ENCODE measurements around the gene ANGEL2.

The ANGEL2 gene

GRCh38 chr1:213003256-213003655, 12.4 kb downstream of the ANGEL2 start:
- TF ChIP-seq CTCF (IDR thresholded peaks at IDR 0.05) = no peak

DNA sequence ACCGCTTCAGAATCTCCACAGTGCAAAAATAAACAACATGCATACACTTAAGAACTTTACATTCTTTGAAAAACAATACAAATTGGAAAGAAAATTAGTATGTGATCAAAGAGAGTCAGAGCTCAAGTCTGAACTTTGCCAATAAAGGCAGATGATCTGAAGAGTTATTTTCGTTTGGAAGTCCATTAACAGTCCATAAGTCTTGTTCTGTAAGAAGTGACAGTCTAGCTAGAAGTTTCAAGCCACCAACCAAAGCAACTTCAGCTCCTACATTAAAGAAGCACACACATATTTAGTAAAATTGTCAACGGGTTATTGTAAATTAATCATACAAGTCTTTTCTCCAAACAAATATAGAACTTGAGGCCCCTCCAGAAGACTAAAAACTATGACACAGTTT, 20.7 kb downstream of the ANGEL2 start:
- TF ChIP-seq CTCF (IDR thresholded peaks at IDR 0.05) = no peak

DNA sequence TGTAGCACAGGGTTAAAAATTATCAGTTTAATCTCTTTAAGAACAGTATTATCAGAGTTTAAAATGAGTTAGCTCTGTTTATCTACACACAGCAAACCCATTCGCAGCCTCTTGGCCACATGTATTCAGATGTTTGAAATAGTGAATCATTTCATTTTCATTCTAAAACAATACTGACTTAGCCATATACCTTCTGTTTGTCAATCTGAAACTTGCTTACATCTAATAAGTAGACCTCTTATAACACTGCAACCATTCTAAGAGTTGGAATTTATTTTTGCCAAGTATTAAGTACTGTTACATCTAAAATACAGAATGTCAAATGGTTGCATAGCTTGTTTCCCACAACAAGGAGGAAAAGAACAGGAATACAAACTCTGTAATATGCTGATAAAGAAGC, 25.4 kb downstream of the ANGEL2 start:
- no peak for TF ChIP-seq CTCF (IDR thresholded peaks at IDR 0.05)

DNA sequence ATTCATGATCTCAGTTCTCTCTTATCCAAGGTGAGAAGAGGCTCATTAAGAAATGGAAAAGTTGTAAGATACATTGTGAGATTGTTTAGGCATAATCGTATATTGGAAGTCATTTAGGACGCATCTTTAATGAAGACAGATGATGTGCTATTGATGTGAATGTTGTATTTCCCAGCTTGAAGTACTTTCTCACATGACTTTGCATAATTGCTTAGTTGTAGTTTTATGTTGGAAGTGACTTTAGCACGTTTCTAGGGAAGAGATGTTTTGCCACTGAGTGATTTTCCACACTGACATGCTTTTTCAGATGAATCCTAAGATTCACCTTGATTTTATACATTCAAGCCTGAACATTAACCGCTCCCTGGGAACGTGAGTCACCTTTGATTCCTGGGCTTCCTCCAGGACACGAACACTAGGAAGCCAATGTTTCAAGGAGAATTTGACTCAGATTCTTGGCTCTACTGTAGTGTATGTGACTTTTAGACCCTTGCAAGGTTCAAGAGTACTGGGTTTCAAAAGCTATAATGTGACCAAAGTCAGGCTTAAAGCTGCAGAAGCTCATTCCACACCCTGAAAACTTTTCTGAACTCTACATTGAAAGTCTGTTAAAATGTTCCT, 27.9 kb downstream of the ANGEL2 start:
- no peak for TF ChIP-seq CTCF (IDR thresholded peaks at IDR 0.05)

DNA sequence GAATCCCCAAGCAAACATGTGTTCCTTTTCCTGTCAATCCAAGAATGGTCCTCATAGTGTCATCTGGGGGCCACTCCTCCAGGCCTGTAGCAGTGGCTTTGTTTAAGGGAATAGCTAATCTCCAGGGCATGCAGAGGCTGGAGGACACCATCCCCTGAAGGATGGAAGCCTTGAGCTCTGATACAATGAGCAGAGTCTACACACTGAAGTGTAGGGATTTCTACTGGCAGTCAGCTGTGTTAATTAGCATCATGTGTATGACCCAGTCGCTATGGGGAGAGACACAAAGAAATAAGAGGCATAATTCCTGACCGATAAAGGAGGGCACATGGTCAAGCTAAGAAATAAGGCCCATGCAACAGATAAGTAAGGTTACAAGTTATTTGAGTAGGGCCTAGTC, 29.1 kb downstream of the ANGEL2 start:
- no peak for TF ChIP-seq CTCF (IDR thresholded peaks at IDR 0.05)

- no peak for TF ChIP-seq CTCF (IDR thresholded peaks at IDR 0.05)
Observed at GRCh38 chr1:212984522-212985291, 31.0 kb downstream of the ANGEL2 start.

DNA sequence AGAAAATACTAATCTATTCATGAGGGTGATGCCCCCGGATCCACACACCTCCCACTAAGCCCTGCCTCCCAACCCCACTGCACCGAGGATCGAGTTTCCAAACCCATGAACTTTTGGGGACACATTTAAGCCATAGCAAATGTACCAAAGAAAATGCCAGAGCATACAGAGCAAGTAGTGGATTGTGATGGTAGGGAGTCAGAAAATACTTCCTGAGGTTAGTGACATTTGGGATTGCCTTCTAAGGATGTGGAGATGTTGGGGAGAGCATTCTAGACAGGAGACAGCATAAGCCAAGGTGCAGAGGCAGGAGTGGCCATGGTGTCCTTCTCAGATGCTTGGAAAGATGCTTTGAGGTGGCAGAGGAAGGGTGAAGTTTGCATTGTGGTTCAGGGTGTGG, 32.2 kb downstream of the ANGEL2 start:
- no peak for TF ChIP-seq CTCF (IDR thresholded peaks at IDR 0.05)

All from LNCAP (cell line).